Gastroesophageal sphincter (tissue), 4 donors: ENCODE measurements around the gene LIPG. TPM values are rescaled to one million over a fixed set of nuclear protein-coding genes. Genes with fewer than 3 reads are reported as not detected.
"Not testable (repeated sequence)": the region's sequence is repeated elsewhere in the genome, so short reads cannot be mapped to it uniquely, and the experiment has no call there.

Experiments used
- ATAC-seq: fragments of 150-250 bp; one replicate; pipeline ENCODE4 v1.9.1; 2016; ENCODE audit warnings: mild to moderate bottlenecking, moderate library complexity
- H3K27ac ChIP-seq, 4 donors: fragments of 200-600 bp; sonication (generic) in 3 of 4; 1 replicate in 3 of 4; 2 replicates in 1 of 4; pipeline ENCODE4 v1.5.1; 2016 to 2019
- H3K27me3 ChIP-seq: fragments of 200-600 bp; sonication (generic); one replicate; pipeline ENCODE4 v1.5.1; 2019
- H3K36me3 ChIP-seq, 2 donors: fragments of 200-600 bp; sonication (generic); one replicate each; pipeline ENCODE4 v1.5.1; 2019; ENCODE audit warnings: control low read depth in 1 of 2
- H3K4me1 ChIP-seq, 3 donors: fragments of 200-600 bp; sonication (generic); 1 replicate in 2 of 3; 2 replicates in 1 of 3; pipeline ENCODE4 v1.5.1; 2016 to 2019; ENCODE audit warnings: control low read depth in 2 of 3
- H3K4me3 ChIP-seq, 2 donors: fragments of 200-600 bp; sonication (generic); one replicate each; pipeline ENCODE4 v1.5.1; 2019; ENCODE audit warnings: mild to moderate bottlenecking in 1 of 2, moderate library complexity in 1 of 2
- H3K9me3 ChIP-seq, 3 donors: fragments of 200-600 bp; sonication (generic); one replicate each; pipeline ENCODE4 v1.5.1; 2017 to 2019; ENCODE audit warnings: control low read depth in 2 of 3
- CTCF ChIP-seq, 4 experiments: fragments of 200-600 bp in 2 of 4; fragments of 450-650 bp in 2 of 4; sonication (generic) in 1 of 4; IDR thresholded peaks; one replicate each; pipeline ENCODE4 v1.5.1; 2017 to 2019; ENCODE audit warnings: antibody characterized with exemption in 4 of 4, mild to moderate bottlenecking in 2 of 4, moderate library complexity in 2 of 4
- EP300 ChIP-seq: sonication (generic); formaldehyde crosslinking; IDR thresholded peaks from one replicate; pipeline ENCODE4 v1.6.1; 2017; ENCODE audit warnings: antibody characterized with exemption, mild to moderate bottlenecking
- POLR2A ChIP-seq, 2 donors: fragments of 450-650 bp; IDR thresholded peaks; one replicate each; pipeline ENCODE4 v1.6.1; 2017; ENCODE audit warnings: antibody characterized with exemption in 2 of 2, mild to moderate bottlenecking in 2 of 2, moderate library complexity in 1 of 2
- POLR2AphosphoS5 ChIP-seq: sonication (generic); formaldehyde crosslinking; IDR thresholded peaks from one replicate; pipeline ENCODE4 v1.6.1; 2017; ENCODE audit warnings: antibody characterized with exemption
- WGBS, 2 donors: methylation state at CpG; one replicate each; pipeline ENCODE4 v1.1.5; 2018; ENCODE audit warnings: low coverage in 1 of 2; 5-methylcytosine and 5-hydroxymethylcytosine counted together
- total RNA-seq, 4 donors: library from RNA; depleted of rRNA; stranded (reverse); fragments of >200 nt; gene quantifications; one replicate each; pipeline ENCODE4 v1.1.0, GENCODE V29; 2016

LIPG gene
- total RNA-seq, 4 donors from 2014 or later, result 0.12 to 12.4 (median 0.46) TPM

GRCh38 chr18:49519101-49519971, 42.5 kb upstream of the LIPG start:
- Histone ChIP-seq H3K4me3 (no peak overlapping the region), H3K27me3 (no peaks in the 10 kb centered on the region), H3K9me3 (no peaks in the 10 kb centered on the region), H3K27ac (no peak overlapping the region), H3K4me1 (no peaks in the 10 kb centered on the region), H3K36me3 (no peaks in the 10 kb centered on the region)
- ATAC-seq, result no peak
- 75 to 77% methylated on average over 2 to 7 of the region's 10 CpGs for WGBS, 2 donors
- no peak for TF ChIP-seq POLR2AphosphoS5
- TF ChIP-seq EP300, result no peak
- TF ChIP-seq CTCF (IDR thresholded peaks at IDR 0.05), result no peak
- no peak for TF ChIP-seq POLR2A (IDR thresholded peaks at IDR 0.05)

GRCh38 chr18:49520661-49521145, 41.2 kb upstream of the LIPG start:
- TF ChIP-seq EP300, result no peak
- TF ChIP-seq CTCF (IDR thresholded peaks at IDR 0.05), result no peak
- no peak for TF ChIP-seq POLR2AphosphoS5
- no peak for TF ChIP-seq POLR2A (IDR thresholded peaks at IDR 0.05)
- 42% methylated on average over 1 of the region's 2 CpGs; no CpG with 5 or more reads in 1 of the 2 donors for WGBS, 2 donors
- ATAC-seq, result no peak
- Histone ChIP-seq H3K4me1 (no peaks in the 10 kb centered on the region), H3K27me3 (no peaks in the 10 kb centered on the region), H3K4me3 (no peak overlapping the region), H3K27ac (no peak overlapping the region), H3K9me3 (no peaks in the 10 kb centered on the region), H3K36me3 (no peaks in the 10 kb centered on the region)

GRCh38 chr18:49521216-49521835, 40.5 kb upstream of the LIPG start:
- no peak overlapping the region for H3K4me3 ChIP-seq
- H3K27ac ChIP-seq, result no peak overlapping the region
- no peaks in the 10 kb centered on the region for H3K4me1 ChIP-seq
- no peaks in the 10 kb centered on the region for H3K9me3 ChIP-seq
- TF ChIP-seq POLR2AphosphoS5 (no peak), POLR2A (IDR thresholded peaks at IDR 0.05) (no peak), EP300 (no peak), CTCF (IDR thresholded peaks at IDR 0.05) (no peak)
- 74 to 79% methylated on average over 7 of the region's 7 CpGs for WGBS, 2 donors
- no peak for ATAC-seq
- no peaks in the 10 kb centered on the region for H3K36me3 ChIP-seq
- H3K27me3 ChIP-seq, result no peaks in the 10 kb centered on the region

- not testable (repeated sequence) for H3K36me3 ChIP-seq, H3K4me3 ChIP-seq, H3K9me3 ChIP-seq, H3K27ac ChIP-seq, H3K27me3 ChIP-seq, ATAC-seq, H3K4me1 ChIP-seq
- 94 to 95% methylated on average over 7 of the region's 7 CpGs for WGBS, 2 donors
Measured at GRCh38 chr18:49523580-49524093, 38.2 kb upstream of the LIPG start.

GRCh38 chr18:49524349-49524748, 37.5 kb upstream of the LIPG start:
- WGBS, 2 donors, result 90 to 100% methylated on average over 2 of the region's 2 CpGs
- Histone ChIP-seq H3K9me3 (no peaks in the 10 kb centered on the region), H3K4me1 (no peaks in the 10 kb centered on the region), H3K36me3 (no peaks in the 10 kb centered on the region), H3K27me3 (no peaks in the 10 kb centered on the region), H3K27ac (no peak overlapping the region), H3K4me3 (no peak overlapping the region)
- no peak for ATAC-seq
- TF ChIP-seq POLR2A (IDR thresholded peaks at IDR 0.05) (no peak), CTCF (IDR thresholded peaks at IDR 0.05) (no peak), POLR2AphosphoS5 (no peak), EP300 (no peak)
